Hematopoietic multipotent progenitor cell treated with erythropoietin and hydrocortisone succinate and interleukin-3 and kit ligand, for 8 days (in vitro differentiated cells): ENCODE measurements around the gene MTHFD1L.

Source experiments
- DNase-seq: peaks from one replicate; pipeline ENCODE4 v3.0.0-alpha.2; 2015

MTHFD1L gene

GRCh38 chr6:150899231-150899630, 33.7 kb downstream of the MTHFD1L start:
- no peak for DNase-seq

- peak; percentile 43 for DNase-seq
Measured at GRCh38 chr6:150900049-150900448, 34.5 kb downstream of the MTHFD1L start.

- no peak for DNase-seq
Measured at GRCh38 chr6:150902142-150902776, 36.8 kb downstream of the MTHFD1L start.

GRCh38 chr6:150905769-150906168, 40.3 kb downstream of the MTHFD1L start:
- DNase-seq = peak; percentile 10

GRCh38 chr6:150906641-150907326, 41.3 kb downstream of the MTHFD1L start:
- no peak for DNase-seq

GRCh38 chr6:150907383-150907782, 41.9 kb downstream of the MTHFD1L start:
- DNase-seq = no peak

GRCh38 chr6:150908901-150909300, 43.4 kb downstream of the MTHFD1L start:
- no peak for DNase-seq

GRCh38 chr6:150910561-150910960, 45.1 kb downstream of the MTHFD1L start:
- no peak for DNase-seq

- no peak for DNase-seq
Measured at GRCh38 chr6:150914372-150914771, 48.9 kb downstream of the MTHFD1L start.

GRCh38 chr6:150915131-150915879, 49.8 kb downstream of the MTHFD1L start:
- no peak for DNase-seq

- DNase-seq = no peak
Measured at GRCh38 chr6:150915880-150916265, 50.4 kb downstream of the MTHFD1L start.

- no peak for DNase-seq
Measured at GRCh38 chr6:150919938-150920337, 54.4 kb downstream of the MTHFD1L start.

- peak; percentile 59 for DNase-seq
Measured at GRCh38 chr6:150922137-150922536, 56.6 kb downstream of the MTHFD1L start.

GRCh38 chr6:150924808-150925589, 59.5 kb downstream of the MTHFD1L start:
- DNase-seq = no peak

- DNase-seq = no peak
Measured at GRCh38 chr6:150925590-150925928, 60.1 kb downstream of the MTHFD1L start.

GRCh38 chr6:150925976-150926375, 60.5 kb downstream of the MTHFD1L start:
- no peak for DNase-seq

GRCh38 chr6:150928882-150929281, 63.4 kb downstream of the MTHFD1L start:
- DNase-seq = no peak

- DNase-seq = no peak
Measured at GRCh38 chr6:150929416-150929815, 63.9 kb downstream of the MTHFD1L start.

- no peak for DNase-seq
Measured at GRCh38 chr6:150930841-150931240, 65.3 kb downstream of the MTHFD1L start.

- no peak for DNase-seq
Measured at GRCh38 chr6:150931405-150931804, 65.9 kb downstream of the MTHFD1L start.

- no peak for DNase-seq
Measured at GRCh38 chr6:150932996-150933395, 67.5 kb downstream of the MTHFD1L start.

- no peak for DNase-seq
Measured at GRCh38 chr6:150934380-150934779, 68.9 kb downstream of the MTHFD1L start.

GRCh38 chr6:150936021-150936555, 70.6 kb downstream of the MTHFD1L start:
- DNase-seq = no peak
